ENCODE data around the gene TNFAIP8L1. TPM values are rescaled to one million over a fixed set of nuclear protein-coding genes. Genes with fewer than 3 reads are reported as not detected.

The TNFAIP8L1 gene
- polyA plus RNA-seq, 1 donor (not counting 4 experiments of a cell fraction or from before 2014, with no cell fraction given), result 4.7 TPM

DNA sequence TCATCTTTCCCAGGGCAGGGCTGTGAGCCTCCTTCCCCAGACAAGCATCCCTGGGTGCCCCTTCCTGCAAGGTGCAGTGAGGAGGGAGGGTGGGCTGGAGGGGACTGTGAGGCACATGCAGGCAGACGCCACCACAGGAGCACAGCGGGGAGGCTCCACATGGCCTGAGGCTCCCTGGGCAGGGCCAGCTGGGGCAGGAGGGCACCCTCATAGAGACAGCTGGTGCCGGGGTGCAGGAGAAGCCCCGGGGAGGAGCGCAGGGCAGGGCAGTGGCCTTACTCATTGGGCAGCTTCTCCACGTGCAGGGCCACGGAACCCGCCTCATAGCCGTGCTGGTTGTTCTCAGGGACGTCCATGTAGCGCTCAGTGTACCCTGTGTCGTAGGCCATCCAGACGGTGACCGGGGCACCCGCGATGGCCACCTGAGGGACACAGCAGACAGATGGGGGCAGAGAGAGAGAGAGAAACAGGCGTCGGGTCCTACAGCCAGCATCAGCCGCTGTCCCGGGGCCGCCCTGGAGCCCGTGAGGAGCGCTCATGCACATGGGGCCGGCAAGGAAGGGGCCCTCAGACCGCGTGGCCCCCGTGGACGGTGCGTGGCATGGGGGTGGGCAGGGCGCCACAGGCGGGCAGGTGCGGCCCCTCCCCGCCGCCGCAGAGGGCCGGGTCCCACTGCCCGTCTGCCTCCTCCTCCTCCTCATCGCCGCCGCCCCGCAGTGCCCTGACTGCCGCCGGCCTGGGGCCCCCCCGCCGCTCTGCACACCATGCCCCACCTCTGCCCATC is 43.3 kb downstream of the TNFAIP8L1 start:
- H3K4me2 ChIP-seq (ENCODE audit: control insufficient read depth, extremely low read depth, insufficient read depth, low read depth, low read length), result no peak overlapping the region
- H3K27ac ChIP-seq (ENCODE audit: control insufficient read depth, insufficient read depth, low read length), result no peak overlapping the region
- H3K9me3 ChIP-seq (ENCODE audit: control insufficient read depth, low read depth, low read length), result no peaks in the 10 kb centered on the region
- dilution Hi-C loops (cut with MboI; ENCODE audit: extremely low pct_ligation_motif_present, low sequenced_read_pairs), result no loop called here
- TF ChIP-seq, protein P1, sequence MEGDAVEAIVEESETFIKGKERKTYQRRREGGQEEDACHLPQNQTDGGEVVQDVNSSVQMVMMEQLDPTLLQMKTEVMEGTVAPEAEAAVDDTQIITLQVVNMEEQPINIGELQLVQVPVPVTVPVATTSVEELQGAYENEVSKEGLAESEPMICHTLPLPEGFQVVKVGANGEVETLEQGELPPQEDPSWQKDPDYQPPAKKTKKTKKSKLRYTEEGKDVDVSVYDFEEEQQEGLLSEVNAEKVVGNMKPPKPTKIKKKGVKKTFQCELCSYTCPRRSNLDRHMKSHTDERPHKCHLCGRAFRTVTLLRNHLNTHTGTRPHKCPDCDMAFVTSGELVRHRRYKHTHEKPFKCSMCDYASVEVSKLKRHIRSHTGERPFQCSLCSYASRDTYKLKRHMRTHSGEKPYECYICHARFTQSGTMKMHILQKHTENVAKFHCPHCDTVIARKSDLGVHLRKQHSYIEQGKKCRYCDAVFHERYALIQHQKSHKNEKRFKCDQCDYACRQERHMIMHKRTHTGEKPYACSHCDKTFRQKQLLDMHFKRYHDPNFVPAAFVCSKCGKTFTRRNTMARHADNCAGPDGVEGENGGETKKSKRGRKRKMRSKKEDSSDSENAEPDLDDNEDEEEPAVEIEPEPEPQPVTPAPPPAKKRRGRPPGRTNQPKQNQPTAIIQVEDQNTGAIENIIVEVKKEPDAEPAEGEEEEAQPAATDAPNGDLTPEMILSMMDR (optimal IDR thresholded peaks at IDR 0.05 in 1 of 3, IDR thresholded peaks at IDR 0.05 in 1 of 3, conservative IDR thresholded peaks at IDR 0.05 in 1 of 3; ENCODE audit: extremely low read depth in 1 of 3, insufficient read depth in 2 of 3, low read length in 3 of 3), result no peak
- TF ChIP-seq EZH2 (IDR thresholded peaks at IDR 0.05; ENCODE audit: low read length), result no peak
- peaks cover 51 to 53% of the 10 kb centered on the region in 2 experiments for H3K36me3 ChIP-seq (ENCODE audit: control insufficient read depth in 2 of 2, extremely low read depth in 1 of 2, insufficient read depth in 2 of 2, low read length in 2 of 2)
- H4K20me1 ChIP-seq (ENCODE audit: control insufficient read depth, extremely low read depth, insufficient read depth, low read length), result no peaks in the 10 kb centered on the region
- no peaks in the 10 kb centered on the region for H3K27me3 ChIP-seq (ENCODE audit: control insufficient read depth, extremely low read depth, insufficient read depth, low read length)
- no peak overlapping the region for H2AFZ ChIP-seq (ENCODE audit: control insufficient read depth, low read length)
- no peaks in the 10 kb centered on the region for H3K79me2 ChIP-seq (ENCODE audit: control insufficient read depth, insufficient read depth, low read length)
- no peak overlapping the region for H3K4me3 ChIP-seq (ENCODE audit: control insufficient read depth in 2 of 3, extremely low read depth in 1 of 3, insufficient read depth in 2 of 3, low read depth in 1 of 3, low read length in 3 of 3)
- no peaks in the 10 kb centered on the region for H3K4me1 ChIP-seq (ENCODE audit: control insufficient read depth, extremely low read depth, insufficient read depth, low read length)
- FAIRE-seq (no peak), DNase-seq (ENCODE audit: low read depth, low spot score) (no peak)
- H3K9ac ChIP-seq (ENCODE audit: control insufficient read depth, extremely low read depth, insufficient read depth, low read length), result no peak overlapping the region
- no peaks in the 10 kb centered on the region for H3K9me1 ChIP-seq (ENCODE audit: control insufficient read depth, extremely low read depth, insufficient read depth, low read length)

DNA sequence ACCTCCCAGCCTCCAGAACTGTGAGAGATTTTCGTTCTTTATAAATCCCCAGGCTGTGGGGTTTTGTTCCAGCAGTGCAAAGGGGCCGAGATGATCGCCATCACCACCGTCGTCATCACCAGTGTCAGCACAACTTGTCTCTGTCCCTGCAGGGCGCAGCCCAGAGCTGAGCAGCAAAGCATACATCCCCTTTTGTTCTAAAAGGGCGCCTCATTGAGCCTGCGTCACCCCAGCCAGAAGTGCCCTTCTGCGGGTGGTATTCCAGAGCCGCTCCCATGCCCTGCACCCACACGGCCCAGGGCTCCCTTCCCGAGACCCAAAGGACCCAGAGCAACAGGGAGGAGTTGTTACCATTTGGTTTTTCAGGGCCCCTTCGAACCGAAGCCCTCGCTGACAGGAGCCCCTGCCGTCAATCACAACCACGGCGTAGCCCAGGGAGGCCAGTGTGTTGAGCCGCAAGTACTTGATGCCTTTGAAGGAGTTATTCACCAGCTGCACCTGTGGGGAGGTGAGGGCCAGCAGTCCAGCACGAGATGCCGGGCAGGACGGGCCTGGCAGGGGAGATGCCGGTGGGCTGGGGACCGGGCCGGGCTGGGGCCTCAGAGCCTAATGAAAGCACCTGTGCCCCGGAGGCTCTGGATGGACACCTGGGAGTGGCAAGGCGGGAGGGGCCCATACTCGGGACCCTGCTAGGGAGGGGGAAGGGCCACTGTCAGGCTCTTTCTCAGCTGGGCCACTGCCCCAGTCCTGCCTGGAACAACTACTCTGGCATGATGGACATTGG is 45.2 kb downstream of the TNFAIP8L1 start:
- H3K27ac ChIP-seq (ENCODE audit: control insufficient read depth, insufficient read depth, low read length), result no peak overlapping the region
- H3K9me1 ChIP-seq (ENCODE audit: control insufficient read depth, extremely low read depth, insufficient read depth, low read length), result no peaks in the 10 kb centered on the region
- H4K20me1 ChIP-seq (ENCODE audit: control insufficient read depth, extremely low read depth, insufficient read depth, low read length), result no peaks in the 10 kb centered on the region
- TF ChIP-seq, protein P1 (optimal IDR thresholded peaks at IDR 0.05 in 1 of 3, IDR thresholded peaks at IDR 0.05 in 1 of 3, conservative IDR thresholded peaks at IDR 0.05 in 1 of 3; ENCODE audit: extremely low read depth in 1 of 3, insufficient read depth in 2 of 3, low read length in 3 of 3), result no peak
- TF ChIP-seq EZH2 (IDR thresholded peaks at IDR 0.05; ENCODE audit: low read length), result no peak
- H2AFZ ChIP-seq (ENCODE audit: control insufficient read depth, low read length), result no peak overlapping the region
- peaks cover 52 to 53% of the 10 kb centered on the region in 2 experiments for H3K36me3 ChIP-seq (ENCODE audit: control insufficient read depth in 2 of 2, extremely low read depth in 1 of 2, insufficient read depth in 2 of 2, low read length in 2 of 2)
- H3K27me3 ChIP-seq (ENCODE audit: control insufficient read depth, extremely low read depth, insufficient read depth, low read length), result no peaks in the 10 kb centered on the region
- dilution Hi-C loops (cut with MboI; ENCODE audit: extremely low pct_ligation_motif_present, low sequenced_read_pairs), result no loop called here
- no peak overlapping the region for H3K4me2 ChIP-seq (ENCODE audit: control insufficient read depth, extremely low read depth, insufficient read depth, low read depth, low read length)
- H3K9ac ChIP-seq (ENCODE audit: control insufficient read depth, extremely low read depth, insufficient read depth, low read length), result no peak overlapping the region
- no peak for FAIRE-seq
- H3K4me3 ChIP-seq (ENCODE audit: control insufficient read depth in 2 of 3, extremely low read depth in 1 of 3, insufficient read depth in 2 of 3, low read depth in 1 of 3, low read length in 3 of 3), result no peak overlapping the region
- no peaks in the 10 kb centered on the region for H3K9me3 ChIP-seq (ENCODE audit: control insufficient read depth, low read depth, low read length)
- H3K79me2 ChIP-seq (ENCODE audit: control insufficient read depth, insufficient read depth, low read length), result no peaks in the 10 kb centered on the region
- DNase-seq (ENCODE audit: low read depth, low spot score), result no peak
- no peaks in the 10 kb centered on the region for H3K4me1 ChIP-seq (ENCODE audit: control insufficient read depth, extremely low read depth, insufficient read depth, low read length)

All from keratinocyte (primary cell).